DMS 273 treated with DMSO at 0.1 percent for 48 hours (cell line): ENCODE results near the gene UBE2V1.
A peak's percentile ranks its signal among the peaks of the same experiment; 100 is the strongest.
"Not testable (repeated sequence)": the region's sequence is repeated elsewhere in the genome, so short reads cannot be mapped to it uniquely, and the experiment has no call there.

Experiments
- DNase-seq: peaks from one replicate; lab custom pipeline; 2025; lab: John Stamatoyannopoulos, UW

UBE2V1 gene

DNA sequence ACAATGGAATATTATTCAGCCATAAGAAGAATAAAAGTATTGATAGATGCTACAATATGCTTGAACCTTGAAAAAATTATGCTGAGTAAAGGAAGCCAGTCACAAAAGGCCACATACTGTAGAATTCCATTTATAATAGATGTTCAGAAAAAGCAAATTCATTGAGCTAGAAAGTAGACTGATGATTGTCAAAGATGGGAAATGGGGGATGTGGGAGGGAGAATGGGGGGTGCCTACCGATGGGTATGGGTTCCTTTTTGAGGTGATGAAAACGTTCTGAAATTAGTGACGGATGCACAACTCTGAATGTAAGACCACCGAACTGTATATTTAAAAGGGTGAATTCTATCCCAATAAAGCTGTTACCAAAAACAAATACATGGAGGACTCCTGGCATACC, 18.4 kb downstream of the UBE2V1 start:
- DNase-seq, result no peak

DNA sequence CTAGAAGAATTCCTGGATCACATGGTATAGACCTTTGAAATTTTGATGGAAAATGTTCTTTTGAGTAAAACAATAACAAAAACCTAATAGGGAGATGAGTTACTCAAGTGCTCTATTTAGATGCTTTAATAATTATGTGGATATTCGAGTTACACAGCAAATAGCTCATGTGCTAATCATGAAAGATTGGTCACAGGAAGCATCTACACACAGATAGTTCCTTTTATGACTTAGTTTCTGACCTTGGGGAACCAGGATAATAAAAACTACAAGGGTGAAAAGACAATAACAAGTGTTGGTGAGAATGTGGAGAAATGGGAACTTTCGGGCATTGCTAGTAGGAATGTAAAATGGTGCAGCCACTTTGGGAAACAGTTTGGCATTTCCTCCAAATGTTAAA, 19.7 kb downstream of the UBE2V1 start:
- DNase-seq, result no peak

DNA sequence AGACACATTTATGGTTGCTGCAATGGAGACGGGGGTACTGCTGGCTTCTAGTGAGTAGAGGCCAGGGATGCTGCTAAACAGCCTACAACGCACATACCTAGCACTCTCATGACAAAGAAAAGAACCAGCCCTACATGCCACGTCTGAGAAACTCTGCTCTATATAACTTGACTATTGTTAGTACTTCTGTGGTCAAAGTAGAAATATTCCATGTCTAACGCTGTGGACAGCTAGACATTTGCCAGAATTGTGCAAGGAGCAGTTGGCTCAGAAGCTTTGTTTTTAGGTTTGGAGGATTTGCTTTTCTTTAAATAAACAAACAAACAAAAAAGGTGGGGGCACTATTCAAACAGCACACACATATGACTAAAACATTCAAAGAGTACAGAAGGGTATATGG, 20.5 kb downstream of the UBE2V1 start:
- no peak for DNase-seq

DNA sequence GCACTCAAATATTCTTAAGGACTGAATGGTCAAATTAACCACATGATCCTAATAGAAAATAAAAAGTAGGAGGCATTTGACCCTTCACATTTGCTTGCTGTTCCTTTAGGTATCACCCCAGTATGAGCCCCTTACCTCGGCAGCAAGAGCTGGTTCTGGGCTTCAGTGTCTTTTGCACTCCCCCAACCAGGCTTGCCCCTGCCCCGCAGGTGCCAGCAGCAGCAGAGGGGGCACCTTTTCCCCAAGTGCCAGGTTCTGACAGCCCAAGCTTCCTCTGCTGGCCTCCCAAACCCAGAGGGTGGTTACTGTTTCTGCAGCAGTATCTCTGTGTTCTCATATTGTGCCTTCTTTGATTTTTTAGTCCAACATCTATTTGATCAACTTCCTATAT, 23.2 kb downstream of the UBE2V1 start:
- no peak for DNase-seq

DNA sequence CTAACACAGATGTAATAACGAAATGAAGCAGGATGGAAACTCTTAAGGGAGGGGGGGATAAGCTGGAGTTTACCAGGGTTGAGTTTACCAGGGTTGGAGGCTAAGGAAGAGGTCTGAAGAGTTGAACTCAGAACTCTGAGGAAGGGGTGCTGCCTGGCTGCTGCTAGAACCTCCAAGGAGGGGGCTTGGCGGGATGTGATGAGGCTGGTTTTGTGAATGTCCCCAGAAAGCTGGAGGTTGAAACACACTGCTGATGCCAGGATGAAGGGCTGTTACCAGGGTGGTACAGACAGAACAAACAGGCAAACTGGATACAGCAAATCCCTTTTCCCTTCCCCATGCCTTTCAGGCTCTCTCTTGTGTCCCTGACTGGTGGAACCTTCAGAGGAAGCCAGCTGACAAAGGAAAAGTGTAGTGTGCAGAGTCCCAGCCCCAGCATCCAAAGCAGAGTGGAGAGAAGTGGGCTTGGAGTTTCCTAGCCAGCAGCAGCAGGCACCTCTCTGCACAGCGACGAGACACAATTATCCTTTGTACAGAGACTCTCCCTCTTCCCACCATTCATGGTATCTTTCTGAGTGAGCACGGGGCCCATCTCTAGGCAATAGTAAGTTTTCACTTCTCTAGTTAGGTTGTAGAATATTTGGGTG, 23.7 kb downstream of the UBE2V1 start:
- DNase-seq, result no peak

DNA sequence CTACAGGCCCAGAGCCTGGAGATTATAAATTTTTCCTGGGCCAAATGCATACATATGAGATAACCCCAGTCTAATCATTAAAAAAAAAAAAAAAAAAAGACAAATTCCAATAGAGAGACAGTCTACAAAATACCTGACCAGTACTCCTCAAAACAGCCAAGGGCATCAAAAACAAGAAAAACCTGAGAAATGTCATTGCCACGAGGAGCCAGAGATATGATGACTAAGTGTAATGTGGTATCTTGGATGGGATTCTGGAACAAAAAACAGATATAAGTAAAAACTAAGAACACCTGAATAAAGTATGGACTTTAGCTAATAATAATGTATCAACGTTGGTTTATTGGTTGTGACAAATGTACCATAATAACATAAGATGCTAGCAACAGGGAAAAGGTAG, 24.9 kb downstream of the UBE2V1 start:
- no peak for DNase-seq

DNA sequence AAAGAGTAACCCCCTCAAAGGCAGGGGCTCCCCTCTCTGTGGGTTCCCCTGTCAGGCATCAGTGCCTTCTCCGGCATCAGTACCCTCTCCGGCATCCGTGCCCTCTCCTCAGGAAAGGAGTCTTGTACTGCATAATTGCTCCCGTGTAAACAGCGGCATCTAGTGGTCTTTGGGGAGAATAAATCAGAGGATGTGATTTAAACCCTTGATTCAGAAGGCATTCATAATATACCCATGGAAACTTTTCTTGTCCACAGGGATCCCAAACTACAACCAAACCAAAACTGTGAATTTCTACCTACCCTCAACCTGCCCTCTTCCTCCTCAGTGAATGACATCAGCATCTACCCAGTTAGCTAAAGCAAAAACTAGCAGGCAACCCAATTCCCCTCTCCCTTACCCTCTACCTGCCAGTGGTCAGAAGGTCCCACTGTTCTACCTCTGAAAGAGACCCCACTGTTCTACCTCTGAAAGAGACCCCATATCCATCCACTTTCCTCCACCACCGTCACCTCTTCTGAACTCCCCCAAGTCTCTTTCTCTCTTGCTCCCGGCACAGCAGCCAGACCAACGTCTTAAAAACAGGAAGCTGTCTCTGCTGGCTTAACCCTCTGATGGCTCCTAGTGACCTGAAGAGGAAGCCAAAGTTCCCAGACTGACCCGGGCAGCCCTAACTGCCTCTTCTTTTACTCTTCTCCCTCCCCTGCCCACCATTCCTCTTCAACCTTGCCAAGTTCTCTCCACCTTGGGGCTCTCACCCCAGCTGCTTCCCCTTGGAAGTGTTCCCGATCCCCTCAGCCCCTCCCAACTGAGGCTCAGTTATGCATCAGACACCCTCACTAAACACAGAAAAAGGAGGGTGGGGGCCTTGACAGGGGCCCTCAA, 27.2 kb downstream of the UBE2V1 start:
- DNase-seq, result peak; percentile 64

DNA sequence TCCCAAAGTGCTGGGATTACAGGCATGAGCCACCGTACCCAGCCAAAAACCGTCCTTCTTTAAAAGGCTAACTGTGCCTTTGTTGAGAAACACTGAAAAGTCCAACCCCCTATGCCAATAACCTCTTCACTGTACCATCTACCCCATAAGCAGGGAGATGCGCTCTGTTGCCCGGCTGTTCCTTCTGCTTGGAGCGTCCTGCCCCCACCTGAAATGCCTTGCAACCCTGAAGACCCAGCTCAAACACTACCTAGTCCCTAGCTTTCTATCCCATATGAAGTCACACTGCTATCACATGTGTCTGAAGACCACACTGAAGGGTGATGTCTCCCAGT, 27.8 kb downstream of the UBE2V1 start:
- no peak for DNase-seq

DNA sequence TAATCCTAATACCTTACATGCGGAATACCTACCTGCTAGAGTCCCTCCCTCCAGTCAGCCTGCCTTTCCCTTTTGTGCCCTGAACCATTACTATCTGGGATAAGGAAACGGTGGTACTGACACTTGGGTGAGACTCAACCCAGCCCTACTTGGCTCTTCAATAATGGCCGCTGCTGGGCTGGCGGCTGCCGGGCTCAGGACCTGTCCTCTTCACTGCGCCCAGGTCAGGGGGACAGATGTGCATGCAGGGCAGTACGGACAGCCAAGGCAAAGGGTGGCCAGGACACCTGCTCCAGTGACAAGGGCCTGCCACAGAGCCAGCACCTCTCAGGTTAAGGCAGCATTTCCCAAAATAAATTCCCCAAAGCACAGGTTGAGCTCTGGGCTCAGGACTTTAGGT, 29.9 kb downstream of the UBE2V1 start:
- no peak for DNase-seq

DNA sequence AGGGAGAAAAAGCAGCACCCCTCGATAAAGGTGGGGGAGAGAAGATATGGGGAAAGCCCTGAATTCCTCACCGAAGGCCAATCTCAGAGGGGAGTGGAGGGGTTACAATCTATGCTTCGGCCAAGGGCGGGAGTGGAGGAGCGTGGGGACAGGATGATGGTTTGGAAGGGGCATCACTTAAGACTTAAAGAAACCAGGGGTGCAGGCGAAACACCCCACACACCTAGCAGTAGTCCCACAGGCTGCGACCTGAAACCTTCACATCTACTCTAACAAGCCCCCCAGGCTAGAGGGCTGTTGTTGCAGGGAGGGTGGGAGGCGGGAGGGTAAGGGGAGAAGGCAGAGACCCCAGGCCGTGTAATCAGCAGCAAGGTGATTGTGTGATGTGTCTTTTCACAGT, 30.9 kb downstream of the UBE2V1 start:
- not testable (repeated sequence) for DNase-seq

DNA sequence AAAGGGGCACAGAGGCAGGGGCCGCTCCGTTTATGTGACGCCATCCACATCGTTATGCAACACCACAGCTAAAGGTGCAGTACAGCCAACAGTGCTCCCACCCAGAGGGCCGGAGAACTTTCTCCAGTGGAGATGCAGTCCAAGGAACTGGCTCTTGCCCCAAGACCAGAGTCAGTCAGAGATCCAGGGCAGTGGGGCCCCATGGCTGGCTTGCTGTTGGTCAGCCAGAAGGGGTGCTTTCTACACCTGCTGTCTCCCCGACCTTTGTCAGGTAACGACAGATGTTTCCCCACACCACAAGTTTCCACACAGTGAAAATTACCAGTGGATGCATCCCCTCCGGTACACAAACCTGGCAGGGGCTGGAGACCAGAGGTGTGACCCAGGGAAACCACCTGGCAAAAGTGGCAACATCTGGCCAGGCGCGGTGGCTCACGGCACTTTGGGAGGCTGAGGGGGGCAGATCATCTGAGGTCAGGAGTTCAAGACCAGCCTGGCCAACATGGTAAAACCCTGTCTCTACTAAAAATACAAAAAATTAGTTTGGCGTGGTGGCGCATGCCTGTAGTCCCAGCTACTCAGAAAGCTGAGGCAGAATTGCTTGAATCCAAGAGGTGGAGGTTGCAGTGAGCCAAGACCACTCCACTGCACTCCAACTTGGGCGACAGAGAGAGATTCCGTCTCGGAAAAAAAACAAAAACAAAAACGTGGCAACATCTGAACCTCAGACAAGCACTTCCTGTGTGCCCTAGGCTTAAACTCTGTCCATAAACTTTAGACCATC, 34.9 kb downstream of the UBE2V1 start:
- DNase-seq, result no peak

DNA sequence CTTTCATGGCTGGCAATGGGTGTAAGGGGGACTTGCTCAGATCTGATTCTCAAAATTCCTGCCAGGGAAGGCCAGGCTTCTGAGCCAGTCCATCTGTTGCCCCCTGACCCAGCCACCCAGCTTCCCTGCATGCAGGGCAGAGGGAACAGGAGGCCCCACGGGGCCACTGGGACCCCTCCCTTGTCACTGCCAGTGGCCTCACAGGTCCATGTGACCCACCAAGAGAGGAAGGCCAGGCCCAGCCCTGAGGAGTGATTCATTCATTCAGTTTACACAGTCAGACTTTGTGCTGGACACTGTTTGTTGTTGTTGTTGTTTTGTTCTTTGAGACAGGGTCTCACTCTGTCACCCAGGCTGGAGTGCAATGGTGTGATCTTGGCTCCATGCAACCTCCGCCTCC, 39.5 kb downstream of the UBE2V1 start:
- DNase-seq, result no peak

DNA sequence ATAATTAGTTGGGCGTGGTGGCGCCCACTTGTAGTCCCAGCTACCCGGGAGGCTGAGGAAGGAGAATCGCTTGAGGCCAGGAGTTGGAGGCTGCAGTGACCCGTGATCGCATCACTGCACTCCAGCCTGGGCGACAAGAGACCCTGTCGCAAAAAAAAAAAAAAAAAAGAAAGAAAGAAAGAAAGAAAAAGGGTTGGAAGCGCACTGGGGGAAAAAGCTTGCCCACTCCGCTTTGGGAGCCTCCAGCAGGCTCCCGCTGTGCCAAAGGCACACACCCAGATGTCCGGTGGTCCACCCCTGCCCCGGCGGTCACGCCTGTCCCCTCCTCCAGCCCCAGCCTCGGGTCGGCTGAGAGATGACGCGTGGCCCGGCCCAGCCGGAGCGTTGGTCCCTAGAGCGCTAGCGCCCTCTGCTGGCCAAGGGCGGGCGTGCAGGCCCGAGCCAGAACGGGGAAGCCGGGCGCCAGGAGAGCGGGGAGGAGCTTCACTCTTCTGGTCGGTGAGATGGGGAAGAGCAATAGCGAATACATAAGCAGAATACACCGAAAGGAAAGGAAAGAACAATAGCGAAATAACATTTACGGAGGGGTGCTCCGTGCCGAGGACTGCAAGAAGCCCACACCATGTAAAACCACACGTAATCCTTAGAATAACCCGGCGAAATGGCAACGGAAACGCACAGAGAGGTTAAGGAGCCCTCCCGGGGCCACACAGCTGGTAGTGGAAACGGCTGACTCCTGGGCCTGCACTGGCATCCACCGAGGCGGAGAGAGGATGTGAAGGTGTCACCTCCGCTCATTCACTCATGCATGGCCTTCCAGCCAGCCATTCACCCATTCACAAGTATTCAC, 41.7 kb downstream of the UBE2V1 start:
- DNase-seq, result peak; percentile 40

DNA sequence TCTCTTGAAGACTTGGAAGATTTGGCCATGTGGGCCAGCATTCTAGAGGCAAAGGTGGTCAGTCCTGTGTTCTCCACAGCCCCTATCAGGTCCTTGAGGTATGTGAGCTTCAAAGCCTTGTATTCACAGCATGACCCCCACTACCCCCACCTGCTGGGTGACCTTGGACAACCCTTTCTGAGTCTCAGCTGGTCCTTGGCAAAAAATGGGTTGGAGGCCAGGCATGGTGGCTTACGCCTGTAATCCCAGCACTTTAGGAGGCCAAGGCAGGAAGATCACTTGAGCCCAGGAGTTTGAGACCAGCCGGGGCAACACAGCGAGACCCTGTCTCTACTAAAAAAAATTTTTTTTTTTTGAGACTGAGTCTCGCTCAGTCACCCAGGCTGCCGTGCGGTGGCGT, 42.6 kb downstream of the UBE2V1 start:
- no peak for DNase-seq

DNA sequence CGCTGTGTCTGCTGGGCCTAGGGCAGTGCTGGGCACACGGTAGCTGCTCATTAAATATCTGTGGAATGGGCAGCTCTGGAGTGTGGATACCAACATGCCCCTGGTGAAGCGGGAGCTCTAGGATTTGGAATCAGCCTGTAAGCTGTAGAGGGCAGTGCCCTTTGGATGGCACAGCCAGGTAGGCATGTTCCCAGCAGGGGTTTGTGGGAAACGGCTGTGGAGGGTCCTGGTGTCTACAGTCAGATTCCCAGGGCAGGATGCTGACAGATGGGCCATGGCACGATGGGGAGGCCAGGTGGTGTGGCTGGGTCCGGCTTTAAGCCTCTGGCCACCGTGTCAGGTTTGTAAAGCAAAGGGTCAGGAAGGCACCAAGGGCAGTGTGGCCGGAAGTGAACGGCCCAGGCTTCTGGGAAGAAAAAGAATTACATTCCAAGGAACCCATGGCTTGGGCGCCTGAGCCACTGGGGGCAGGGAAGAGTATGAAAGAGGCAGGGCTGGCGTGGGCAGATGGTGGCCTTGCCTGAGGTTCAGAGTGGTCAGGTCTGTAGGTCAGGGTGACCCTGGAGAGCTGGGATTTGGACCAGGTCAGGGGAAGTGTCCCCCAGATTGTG, 44.8 kb downstream of the UBE2V1 start:
- no peak for DNase-seq

DNA sequence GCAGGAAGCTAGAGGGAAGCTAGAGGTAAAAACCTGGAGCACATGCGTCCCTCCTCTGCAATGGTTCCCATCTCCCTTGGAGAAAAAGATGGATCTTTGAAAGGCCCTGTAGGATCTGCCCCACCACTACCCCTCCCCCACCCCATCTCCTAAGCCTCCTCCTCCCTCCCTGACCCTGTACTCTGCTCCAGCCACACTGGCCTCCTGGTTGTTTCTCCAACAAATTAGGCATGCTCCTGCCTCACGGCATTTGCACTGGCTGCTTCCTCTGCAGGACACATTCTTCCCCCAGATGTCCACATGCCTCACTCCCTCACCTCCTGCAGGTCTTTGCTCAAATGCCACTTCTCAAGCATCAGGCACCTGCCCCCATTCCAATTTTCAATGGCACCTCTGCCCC, 45.5 kb downstream of the UBE2V1 start:
- no peak for DNase-seq

DNA sequence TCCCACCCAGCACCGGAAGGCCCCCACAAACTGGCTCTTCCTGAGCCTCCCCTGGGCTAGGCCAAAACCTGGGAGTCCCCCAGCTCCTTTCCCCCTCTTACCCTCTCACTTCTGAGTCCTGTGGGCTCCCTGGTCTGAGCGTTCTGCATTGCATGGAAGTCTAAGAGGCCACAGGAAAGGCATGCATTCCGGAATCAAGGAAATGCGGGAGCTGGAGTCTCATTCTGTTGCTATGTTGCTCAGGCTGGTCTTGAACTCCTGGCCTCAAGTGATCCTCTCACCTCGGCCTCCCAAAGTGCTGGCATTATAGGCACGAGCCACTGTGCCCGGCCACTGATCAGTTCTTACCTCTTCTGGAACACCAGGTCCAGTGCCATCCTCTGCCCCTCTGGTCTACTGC, 45.9 kb downstream of the UBE2V1 start:
- no peak for DNase-seq

DNA sequence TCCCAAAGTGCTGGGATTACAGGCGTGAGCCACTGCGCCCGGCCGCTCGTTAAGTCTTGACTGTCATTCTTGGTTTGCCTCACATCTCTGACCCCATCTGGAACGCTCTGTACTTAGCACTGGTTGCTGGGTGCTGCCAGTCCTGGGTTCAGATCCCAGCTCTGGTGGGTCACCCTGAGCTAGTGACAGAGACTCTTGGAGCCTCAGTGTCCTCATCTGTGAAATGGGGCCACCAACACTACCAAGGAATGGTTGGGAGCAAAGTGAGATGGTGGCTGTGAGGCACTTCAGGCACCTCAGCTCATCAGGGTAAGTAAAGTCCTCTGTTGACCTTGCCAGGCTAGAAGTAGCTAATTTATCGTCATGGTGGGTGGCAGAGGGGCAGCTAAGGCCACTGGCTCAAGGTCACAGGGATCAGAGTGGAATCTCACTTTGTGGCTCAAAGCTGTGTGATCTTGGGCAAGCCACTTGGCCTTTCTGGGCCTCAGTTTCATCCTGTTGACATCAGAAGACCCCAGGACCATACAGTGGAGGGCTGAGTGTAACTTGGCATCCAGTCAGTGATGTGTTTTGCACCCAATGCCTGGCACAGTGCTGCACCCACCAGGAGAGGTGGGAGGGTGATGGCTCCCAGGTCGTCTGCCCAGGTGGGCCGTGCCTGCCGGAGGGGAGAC, 46.7 kb downstream of the UBE2V1 start:
- DNase-seq, result no peak

DNA sequence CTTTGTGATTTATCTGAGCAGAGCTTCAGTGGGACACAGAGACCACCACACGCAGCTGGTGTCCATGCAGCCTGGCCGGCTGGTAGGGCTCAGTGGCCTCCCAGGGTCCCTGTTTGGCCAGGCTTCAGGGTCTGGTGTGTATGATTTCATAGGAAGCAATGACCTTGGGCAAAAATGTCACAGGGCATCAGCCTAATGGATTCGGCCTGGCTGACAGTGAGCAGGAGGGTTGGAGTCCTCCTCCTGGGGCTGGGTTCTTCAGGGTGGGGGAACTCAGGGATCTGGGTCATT, 47.7 kb downstream of the UBE2V1 start:
- no peak for DNase-seq

DNA sequence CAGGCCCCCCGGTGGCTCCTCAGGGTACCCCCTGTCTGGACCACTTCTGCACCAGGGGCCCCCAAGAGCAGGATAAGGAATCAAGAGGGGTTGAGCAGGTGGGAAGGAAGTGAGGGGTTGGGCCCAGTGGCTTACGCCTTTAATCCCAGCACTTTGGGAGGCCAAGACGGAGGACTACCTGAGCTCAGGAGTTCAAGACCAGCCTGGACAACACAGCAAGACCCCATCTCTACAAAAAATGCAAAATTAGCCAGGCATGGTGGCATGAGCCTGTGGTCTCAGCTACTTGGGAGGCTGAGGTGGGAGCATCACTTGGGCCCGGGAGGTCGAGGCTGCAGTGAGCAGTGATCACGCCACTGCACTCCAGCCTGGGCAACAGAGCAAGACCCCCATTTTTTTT, 49.2 kb downstream of the UBE2V1 start:
- DNase-seq, result not testable (repeated sequence)
